Right cardiac atrium (tissue), 5 donors: Measurements from ENCODE around the gene LAMTOR2. TPM values are rescaled to one million over a fixed set of nuclear protein-coding genes. Genes with fewer than 3 reads are reported as not detected.

Experiments
- ATAC-seq, 2 donors: fragments of 200-7000 bp; cut with Tn5 transposase; one replicate each; pipeline versions ENCODE4 v1.8.0 to v1.9.1; 2020; ENCODE audit warnings: moderate library complexity in 2 of 2, mild to moderate bottlenecking in 1 of 2
- DNase-seq, 3 donors: peaks; one replicate each; pipeline ENCODE4 v3.0.0-alpha.2; 2020
- H3K27ac ChIP-seq: one replicate; pipeline ENCODE4 v1.5.1; 2013; ENCODE audit warnings: mild to moderate bottlenecking, low read length, control low read depth, moderate library complexity
- H3K27me3 ChIP-seq: one replicate; pipeline ENCODE4 v1.6.1; 2013; ENCODE audit not compliant: control insufficient read depth, insufficient read depth
- H3K4me1 ChIP-seq: one replicate; pipeline ENCODE4 v1.6.1; 2013; ENCODE audit warnings: low read length; ENCODE audit not compliant: control insufficient read depth, insufficient read depth
- H3K4me3 ChIP-seq: one replicate; pipeline ENCODE4 v1.5.1; 2013; ENCODE audit warnings: low read length, control low read depth
- H3K9me3 ChIP-seq: one replicate; pipeline ENCODE4 v1.6.1; 2013; ENCODE audit warnings: low read length; ENCODE audit not compliant: control insufficient read depth
- WGBS: extraction: QIAGEN DNeasy Blood & Tissue Kit; methylation state at CpG from one replicate; pipeline ENCODE4 v1.1.7; 2013; 5-methylcytosine and 5-hydroxymethylcytosine counted together
- intact Hi-C, 4 donors: fragments of 100-400 bp; cut with DNase I; formaldehyde crosslinking; loops; one replicate each; pipeline versions ENCODE4 v1.11.0 to v1.14.0; 2022 to 2023
- polyA plus RNA-seq: library from polyadenylated mRNA; stranded (reverse); fragments of 200-250 nt; gene quantifications from one replicate; pipeline ENCODE4 v1.2.3, GENCODE V29; 2013
- total RNA-seq, 4 donors: library from RNA; stranded (reverse); fragmentation: NEBNext Ultra II Directional; extraction: Animal tissue kit (Norgen Biotek cat#: 25700); gene quantifications; one replicate each; pipeline ENCODE4 v1.2.1, GENCODE V29; 2021
- donor health status: healthy with polysubstance abuse.
- donor health status: DM: no; HTN: yes; CAD: no.
- donor health status: DM: no; HTN: no; CAD: no.
- donor health status: DM: no; HTN: yes; CAD: no; lungs with severe emphysema.
- donor health status: DM: yes; HTN: yes; CAD: no.

The LAMTOR2 gene
- total and polyA plus RNA-seq, 5 donors: 43.8 to 100 (median 54.8) TPM

- DNase-seq (peak; percentile 72 to 87 (median 86)), ATAC-seq (peak; percentile 3 to 11)
- H3K4me1 ChIP-seq: no peaks in the 10 kb centered on the region
- intact Hi-C loops: loop anchor here in 1 of 4 donors (10.0 kb wide), 1 partner anchor 48 kb away; no protein-coding TSS in a partner anchor
- H3K27me3 ChIP-seq: no peaks in the 10 kb centered on the region
- WGBS: under 1% methylated on average over 57 of the region's 63 CpGs
- H3K4me3 ChIP-seq: peak overlapping the region; percentile 64
- H3K27ac ChIP-seq: peak overlapping the region; percentile 87
- H3K9me3 ChIP-seq: no peaks in the 10 kb centered on the region
Observed at GRCh38 chr1:156052862-156053767, 1.5 kb upstream of the LAMTOR2 start.

- no peaks in the 10 kb centered on the region for H3K9me3 ChIP-seq
- peak within 1 kb of the TSS; percentile 99 for H3K27ac ChIP-seq
- under 1% methylated on average over 47 of the region's 49 CpGs for WGBS
- DNase-seq (peak; percentile 92 to 95 (median 95)), ATAC-seq (peak; percentile 78 to 82)
- H3K27me3 ChIP-seq: no peaks in the 10 kb centered on the region
- peak within 1 kb of the TSS; percentile 64 for H3K4me3 ChIP-seq
- intact Hi-C loops: loop anchor here in 1 of 4 donors (10.0 kb wide), 1 partner anchor 49 kb away; no protein-coding TSS in a partner anchor
- no peaks in the 10 kb centered on the region for H3K4me1 ChIP-seq
Observed at GRCh38 chr1:156053768-156054499, 648 bp upstream of the LAMTOR2 start, which contains the start of gene UBQLN4. TSS of gene UBQLN4 (minus strand) at chr1:156053798. CDS start at chr1:156053701, 97 bp downstream.

GRCh38 chr1:156055281-156056048, 883 bp downstream of the LAMTOR2 start:
- Histone ChIP-seq H3K27me3 (no peaks in the 10 kb centered on the region), H3K4me3 (peak overlapping the region; percentile 64), H3K9me3 (no peaks in the 10 kb centered on the region), H3K4me1 (no peaks in the 10 kb centered on the region), H3K27ac (peak overlapping the region; percentile 59)
- no peak for DNase-seq
- 21% methylated on average over 17 of the region's 17 CpGs for WGBS
- intact Hi-C loops: loop anchor here in 1 of 4 donors (10.0 kb wide), 1 partner anchor 51 kb away; no protein-coding TSS in a partner anchor
- no peak for ATAC-seq

GRCh38 chr1:156056326-156056849, 1.8 kb downstream of the LAMTOR2 start:
- no peak for ATAC-seq
- no peak for DNase-seq
- 100% methylated on average over 1 of the region's 1 CpG for whole genome bisulfite sequencing
- Histone ChIP-seq H3K27ac (no peak overlapping the region), H3K4me3 (no peak overlapping the region), H3K9me3 (no peaks in the 10 kb centered on the region), H3K4me1 (no peaks in the 10 kb centered on the region), H3K27me3 (no peaks in the 10 kb centered on the region)
- intact Hi-C loops: loop anchor here in 1 of 4 donors (10.0 kb wide), 1 partner anchor 52 kb away; no protein-coding TSS in a partner anchor

- peak; percentile 10 to 15 for ATAC-seq
Observed at GRCh38 chr1:156060937-156061636, 6.5 kb downstream of the LAMTOR2 start, which contains the start of gene RAB25. TSS of gene RAB25 (plus strand) at chr1:156061160. CDS start at chr1:156061401, 241 bp downstream.

GRCh38 chr1:156062189-156062588, 7.6 kb downstream of the LAMTOR2 start:
- intact Hi-C loops: no loop called here
- Histone ChIP-seq H3K27ac (no peak overlapping the region), H3K4me1 (no peaks in the 10 kb centered on the region), H3K9me3 (no peaks in the 10 kb centered on the region), H3K4me3 (no peak overlapping the region), H3K27me3 (no peaks in the 10 kb centered on the region)
- ATAC-seq (no peak), DNase-seq (no peak)
- 90% methylated on average over 3 of the region's 3 CpGs for WGBS

More at GRCh38 chr1:156060937-156061636, 6.5 kb downstream of the LAMTOR2 start, which contains the start of gene RAB25:
- Histone ChIP-seq H3K4me3 (no peak within 1 kb of the TSS), H3K27ac (no peak within 1 kb of the TSS), H3K27me3 (no peaks in the 10 kb centered on the region), H3K4me1 (no peaks in the 10 kb centered on the region), H3K9me3 (no peaks in the 10 kb centered on the region)
- DNase-seq: peak in 1 of 3 donors; percentile 18
- 53% methylated on average over 11 of the region's 11 CpGs for WGBS
- intact Hi-C loops: no loop called here

GRCh38 chr1:156063997-156064285, 9.4 kb downstream of the LAMTOR2 start:
- no peaks in the 10 kb centered on the region for H3K4me1 ChIP-seq
- H3K27ac ChIP-seq: no peak overlapping the region
- no peak for DNase-seq
- H3K27me3 ChIP-seq: no peaks in the 10 kb centered on the region
- WGBS: 66% methylated on average over 2 of the region's 2 CpGs
- no peak overlapping the region for H3K4me3 ChIP-seq
- intact Hi-C loops: no loop called here
- no peak for ATAC-seq
- no peaks in the 10 kb centered on the region for H3K9me3 ChIP-seq

GRCh38 chr1:156064615-156065014, 10.0 kb downstream of the LAMTOR2 start:
- Histone ChIP-seq H3K9me3 (no peaks in the 10 kb centered on the region), H3K27ac (no peak overlapping the region), H3K4me3 (no peak overlapping the region), H3K27me3 (no peaks in the 10 kb centered on the region), H3K4me1 (no peaks in the 10 kb centered on the region)
- intact Hi-C loops: no loop called here
- DNase-seq (no peak), ATAC-seq (no peak)
- WGBS: 95% methylated on average over 2 of the region's 2 CpGs

GRCh38 chr1:156065212-156065611, 10.6 kb downstream of the LAMTOR2 start:
- WGBS: 94% methylated on average over 3 of the region's 3 CpGs
- intact Hi-C loops: no loop called here
- no peak overlapping the region for H3K4me3 ChIP-seq
- ATAC-seq (no peak), DNase-seq (no peak)
- no peaks in the 10 kb centered on the region for H3K4me1 ChIP-seq
- H3K27me3 ChIP-seq: no peaks in the 10 kb centered on the region
- no peaks in the 10 kb centered on the region for H3K9me3 ChIP-seq
- H3K27ac ChIP-seq: no peak overlapping the region

- WGBS: 74% methylated on average over 16 of the region's 16 CpGs
- DNase-seq (no peak), ATAC-seq (no peak)
- Histone ChIP-seq H3K4me1 (no peaks in the 10 kb centered on the region), H3K4me3 (no peak overlapping the region), H3K9me3 (no peaks in the 10 kb centered on the region), H3K27me3 (no peaks in the 10 kb centered on the region), H3K27ac (no peak overlapping the region)
- intact Hi-C loops: no loop called here
Observed at GRCh38 chr1:156065871-156066270, 11.3 kb downstream of the LAMTOR2 start.
